Measurements from ENCODE around the gene PLEKHA5. TPM values are rescaled to one million over a fixed set of nuclear protein-coding genes. Genes with fewer than 3 reads are reported as not detected.

The PLEKHA5 gene
- total RNA-seq, 2 donors from 2014 or later = 31.0 to 32.7 TPM

DNA sequence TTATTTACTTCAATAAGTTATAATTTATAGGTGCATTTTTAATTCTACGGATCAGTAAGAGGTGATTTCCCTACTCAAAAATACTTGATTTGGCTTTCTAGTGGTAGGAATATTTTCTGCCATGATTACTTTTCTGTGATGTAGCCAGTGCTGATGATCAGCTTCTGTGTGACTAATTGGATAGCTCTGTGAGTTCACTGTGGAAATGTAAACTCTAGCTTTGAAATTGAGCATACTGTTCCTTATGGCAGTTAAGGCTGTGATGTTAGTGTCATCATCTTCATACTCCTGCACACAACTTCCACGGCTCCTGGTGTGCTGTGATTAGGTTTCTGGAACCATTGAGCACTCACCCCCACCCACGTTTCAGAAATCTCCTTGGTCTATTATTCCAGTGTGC is 48.2 kb downstream of the PLEKHA5 start:
- intact Hi-C loops (cut with DNase I) = no loop called here
- H3K4me1 ChIP-seq = no peaks in the 10 kb centered on the region
- no peak for TF ChIP-seq CTCF (IDR thresholded peaks at IDR 0.05)
- no peaks in the 10 kb centered on the region for H3K9me3 ChIP-seq
- no peak overlapping the region for H3K27ac ChIP-seq
- H3K36me3 ChIP-seq = no peaks in the 10 kb centered on the region
- no peaks in the 10 kb centered on the region for H3K27me3 ChIP-seq
- H3K4me3 ChIP-seq = no peak overlapping the region
- no peak for DNase-seq
- H3K9ac ChIP-seq (ENCODE audit: low read depth in 2 of 2, low read length in 2 of 2) = no peak overlapping the region

GRCh38 chr12:19179986-19180385 is 50.5 kb downstream of the PLEKHA5 start:
- no peaks in the 10 kb centered on the region for H3K27me3 ChIP-seq
- H3K4me3 ChIP-seq = no peak overlapping the region
- intact Hi-C loops (cut with DNase I) = no loop called here
- no peak for DNase-seq
- H3K36me3 ChIP-seq = no peaks in the 10 kb centered on the region
- no peak overlapping the region for H3K9ac ChIP-seq (ENCODE audit: low read depth in 2 of 2, low read length in 2 of 2)
- TF ChIP-seq CTCF (IDR thresholded peaks at IDR 0.05) = no peak
- no peaks in the 10 kb centered on the region for H3K4me1 ChIP-seq
- no peak overlapping the region for H3K27ac ChIP-seq
- no peaks in the 10 kb centered on the region for H3K9me3 ChIP-seq

- no peak for DNase-seq
- no peak overlapping the region for H3K4me3 ChIP-seq
- TF ChIP-seq CTCF (IDR thresholded peaks at IDR 0.05) = no peak
- no peaks in the 10 kb centered on the region for H3K4me1 ChIP-seq
- intact Hi-C loops (cut with DNase I) = no loop called here
- no peak overlapping the region for H3K9ac ChIP-seq (ENCODE audit: low read depth in 2 of 2, low read length in 2 of 2)
- H3K27me3 ChIP-seq = no peaks in the 10 kb centered on the region
- H3K9me3 ChIP-seq = no peaks in the 10 kb centered on the region
- no peak overlapping the region for H3K27ac ChIP-seq
- no peaks in the 10 kb centered on the region for H3K36me3 ChIP-seq
Measured at GRCh38 chr12:19181666-19182426, 52.3 kb downstream of the PLEKHA5 start.

- Histone ChIP-seq H3K9me3 (no peaks in the 10 kb centered on the region), H3K27me3 (no peaks in the 10 kb centered on the region), H3K36me3 (no peaks in the 10 kb centered on the region), H3K27ac (no peak overlapping the region), H3K4me1 (no peaks in the 10 kb centered on the region), H3K4me3 (no peak overlapping the region), H3K9ac (ENCODE audit: low read depth in 2 of 2, low read length in 2 of 2) (no peak overlapping the region)
- DNase-seq = no peak
- intact Hi-C loops (cut with DNase I) = no loop called here
- TF ChIP-seq CTCF (IDR thresholded peaks at IDR 0.05) = no peak
Measured at GRCh38 chr12:19183121-19183838, 53.7 kb downstream of the PLEKHA5 start.

- intact Hi-C loops (cut with DNase I) = no loop called here
- Histone ChIP-seq H3K4me1 (no peaks in the 10 kb centered on the region), H3K4me3 (no peak overlapping the region), H3K36me3 (no peaks in the 10 kb centered on the region), H3K9ac (ENCODE audit: low read depth in 2 of 2, low read length in 2 of 2) (no peak overlapping the region), H3K9me3 (no peaks in the 10 kb centered on the region), H3K27me3 (no peaks in the 10 kb centered on the region), H3K27ac (no peak overlapping the region)
- TF ChIP-seq CTCF (IDR thresholded peaks at IDR 0.05) = no peak
- no peak for DNase-seq
Measured at GRCh38 chr12:19185262-19185929, 55.9 kb downstream of the PLEKHA5 start.

All from colonic mucosa (tissue), 4 donors.